Parietal lobe (tissue), 1 donor: ENCODE data around the gene RASSF8. TPM values are rescaled to one million over a fixed set of nuclear protein-coding genes. Genes with fewer than 3 reads are reported as not detected.

Experiments used
- total RNA-seq: library from RNA; depleted of rRNA; stranded (reverse); fragments of >200 nt; gene quantifications from one replicate; pipeline ENCODE4 v1.2.3, GENCODE V29; 2014

The RASSF8 gene, protein sequence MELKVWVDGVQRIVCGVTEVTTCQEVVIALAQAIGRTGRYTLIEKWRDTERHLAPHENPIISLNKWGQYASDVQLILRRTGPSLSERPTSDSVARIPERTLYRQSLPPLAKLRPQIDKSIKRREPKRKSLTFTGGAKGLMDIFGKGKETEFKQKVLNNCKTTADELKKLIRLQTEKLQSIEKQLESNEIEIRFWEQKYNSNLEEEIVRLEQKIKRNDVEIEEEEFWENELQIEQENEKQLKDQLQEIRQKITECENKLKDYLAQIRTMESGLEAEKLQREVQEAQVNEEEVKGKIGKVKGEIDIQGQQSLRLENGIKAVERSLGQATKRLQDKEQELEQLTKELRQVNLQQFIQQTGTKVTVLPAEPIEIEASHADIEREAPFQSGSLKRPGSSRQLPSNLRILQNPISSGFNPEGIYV
- total RNA-seq = 21.6 TPM

DNA sequence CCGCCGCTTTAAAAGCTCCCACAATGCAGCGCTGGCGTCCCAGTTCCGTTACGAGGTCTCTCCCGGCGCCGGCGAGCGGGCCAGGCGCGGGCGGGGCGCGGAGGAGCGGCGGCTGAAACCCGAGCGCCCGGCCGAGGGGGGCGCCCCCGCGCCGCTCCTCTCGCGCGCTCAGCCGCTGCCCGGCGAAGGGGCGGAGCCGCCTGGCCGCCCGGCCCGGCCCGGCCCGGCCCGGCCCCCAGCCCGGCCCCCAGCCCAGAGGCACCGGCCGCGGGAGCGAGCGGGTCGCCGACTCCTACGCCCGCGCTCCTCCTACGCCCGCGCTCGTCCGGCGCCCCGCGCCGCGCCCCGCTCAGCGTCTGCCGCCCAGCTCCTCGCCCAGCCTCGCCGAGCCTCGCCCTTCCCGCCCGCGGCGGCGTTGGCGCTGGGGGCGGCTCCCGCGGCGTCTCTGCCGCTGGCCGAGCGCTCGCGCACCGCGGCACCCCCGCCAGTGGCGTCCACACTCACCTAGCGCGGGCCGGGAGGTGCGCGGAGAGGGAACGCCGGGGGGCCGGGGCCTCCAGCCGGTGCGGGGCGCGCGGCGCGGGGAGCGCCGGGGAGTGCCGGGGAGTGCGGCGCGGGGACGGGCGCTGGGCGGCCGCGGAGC, at the start of gene RASSF8:
RASSF8 (plus strand) TSS at position 255 of the 643 bp plus-strand sequence. CDS start 96,662 bp downstream, outside the sequence.

GRCh38 chr12:26124446-26125399, 166.2 kb downstream of the RASSF8 start, which contains the start of gene BHLHE41:
Gene BHLHE41, minus strand, starts transcription at chr12:26125037. Its CDS starts 258 bp downstream, at chr12:26124779.

Other genes with a start within 250 kb of the RASSF8 start
- 1.3 TPM for gene BHLHE41, start 166.4 kb downstream of the RASSF8 start, total RNA-seq
- 2.2 TPM for gene SSPN, start 236.9 kb downstream of the RASSF8 start, total RNA-seq